Naive thymus-derived CD4-positive, alpha-beta T cell (primary cell): ENCODE data around the gene SESN1. TPM values are rescaled to one million over a fixed set of nuclear protein-coding genes. Genes with fewer than 3 reads are reported as not detected.

Experiments
- ATAC-seq: fragments of 150-1000 bp; cut with Tn5 transposase; 2 replicates; pipeline ENCODE4 v1.10.0; 2021; ENCODE audit warnings: mild to moderate bottlenecking, moderate library complexity
- CTCF ChIA-PET: fragments of 350-600 bp; sonication (Branson Sonifier 250); formaldehyde crosslinking; loops from one replicate; lab custom pipeline; 2021; ENCODE audit warnings: antibody characterized with exemption; lab: Charles Lee
- POLR2A ChIA-PET: fragments of 350-600 bp; sonication (Branson Sonifier 250); formaldehyde crosslinking; loops from one replicate; lab custom pipeline; 2021; ENCODE audit warnings: antibody characterized with exemption, inconsistent platforms; lab: Charles Lee
- DNase-seq, 9 donors: peaks; one replicate each; pipeline versions ENCODE4 v3.0.0 to v3.0.0-alpha.2; 2020 to 2022; ENCODE audit warnings: mixed read lengths in 1 of 9
- H3K27ac ChIP-seq: one replicate; pipeline ENCODE4 v1.7.0; 2013; ENCODE audit warnings: mild to moderate bottlenecking, low read depth, low read length, moderate library complexity
- H3K27me3 ChIP-seq, 2 donors: one replicate each; pipeline ENCODE4 v1.7.0; 2013; ENCODE audit warnings: low read length in 2 of 2, mild to moderate bottlenecking in 2 of 2, moderate library complexity in 2 of 2; ENCODE audit not compliant: control insufficient read depth in 2 of 2, insufficient read depth in 2 of 2
- H3K36me3 ChIP-seq, 3 experiments: 1 replicate in 2 of 3; 2 replicates in 1 of 3; pipeline ENCODE4 v1.7.0; 2013; ENCODE audit warnings: low read length in 3 of 3, mild to moderate bottlenecking in 3 of 3, moderate library complexity in 1 of 3; ENCODE audit not compliant: insufficient read depth in 3 of 3, control insufficient read depth in 2 of 3
- H3K4me1 ChIP-seq, 2 donors: one replicate each; pipeline ENCODE4 v1.7.0; 2013; ENCODE audit warnings: low read length in 2 of 2, mild to moderate bottlenecking in 2 of 2, moderate library complexity in 1 of 2; ENCODE audit not compliant: control insufficient read depth in 2 of 2, insufficient read depth in 2 of 2
- H3K4me3 ChIP-seq: 2 replicates; pipeline ENCODE4 v1.7.0; 2013; ENCODE audit warnings: mild to moderate bottlenecking, low read length
- H3K9me3 ChIP-seq, 3 experiments: 1 replicate in 2 of 3; 2 replicates in 1 of 3; pipeline ENCODE4 v1.7.0; 2013; ENCODE audit warnings: low read length in 3 of 3; ENCODE audit not compliant: control insufficient read depth in 2 of 3
- H3K27ac Mint-ChIP-seq, 9 donors: one replicate each; pipeline ENCODE4 v1.8.0; 2020 to 2022; ENCODE audit warnings: mixed read lengths in 9 of 9, mild to moderate bottlenecking in 8 of 9, moderate library complexity in 5 of 9, inconsistent platforms in 2 of 9
- H3K27me3 Mint-ChIP-seq, 5 donors: one replicate each; pipeline ENCODE4 v1.8.0; 2021 to 2022; ENCODE audit warnings: mixed read lengths in 5 of 5, mild to moderate bottlenecking in 1 of 5
- H3K36me3 Mint-ChIP-seq, 5 donors: one replicate each; pipeline ENCODE4 v1.8.0; 2020 to 2022; ENCODE audit warnings: mixed read lengths in 5 of 5, mild to moderate bottlenecking in 3 of 5, inconsistent platforms in 1 of 5
- H3K4me1 Mint-ChIP-seq, 7 donors: one replicate each; pipeline ENCODE4 v1.8.0; 2020 to 2022; ENCODE audit warnings: mixed read lengths in 7 of 7, mild to moderate bottlenecking in 3 of 7, inconsistent platforms in 1 of 7
- H3K4me3 Mint-ChIP-seq, 10 donors: one replicate each; pipeline ENCODE4 v1.8.0; 2020 to 2022; ENCODE audit warnings: mild to moderate bottlenecking in 10 of 10, mixed read lengths in 10 of 10, moderate library complexity in 6 of 10, inconsistent platforms in 2 of 10
- H3K9me3 Mint-ChIP-seq, 11 donors: one replicate each; pipeline ENCODE4 v1.8.0; 2020 to 2022; ENCODE audit warnings: mixed read lengths in 11 of 11, mild to moderate bottlenecking in 4 of 11, inconsistent platforms in 1 of 11, moderate library complexity in 1 of 11
- intact Hi-C, 2 donors: fragments of 100-400 bp; cut with micrococcal nuclease; formaldehyde crosslinking; loops; one replicate each; pipeline ENCODE4 v1.15.1; 2023
- polyA plus RNA-seq, 2 donors: library from polyadenylated mRNA; unstranded; fragments of 300-500 nt; fragmentation: Illumina TruSeq; gene quantifications; one replicate each; pipeline ENCODE4 v1.2.3, GENCODE V29; 2021
- total RNA-seq, 6 experiments: library from RNA in 5 of 6; stranded (reverse) in 5 of 6; gene quantifications; 1 replicate in 5 of 6; 2 replicates in 1 of 6; pipeline ENCODE4 v1.2.3 and lab custom pipeline; 2021 to 2026

The SESN1 gene
- total and polyA plus RNA-seq, 7 experiments from 2014 or later = 16.5 to 61.8 (median 37.2) TPM

DNA sequence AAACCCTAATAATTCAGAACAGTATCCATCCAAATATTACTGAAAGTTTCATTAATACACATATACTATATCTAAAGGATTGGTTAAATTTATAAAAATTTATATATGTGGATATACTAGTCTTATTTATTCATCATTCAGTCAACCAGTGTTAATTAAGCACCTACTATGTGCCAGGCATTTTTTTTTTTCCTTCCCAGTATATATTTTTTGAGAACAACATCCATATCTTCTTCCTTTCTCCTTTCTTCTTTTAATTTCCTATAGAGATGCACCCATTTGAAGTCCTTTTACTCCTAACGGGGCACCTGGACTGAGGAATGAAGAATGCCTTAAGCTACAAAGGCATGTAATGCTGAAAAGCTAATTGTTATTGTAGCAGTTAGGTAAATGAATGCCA lies 72.8 kb downstream of the SESN1 start:
- intact Hi-C loops = loop anchor here in 1 of 2 donors (1.0 to 2.0 kb wide), 3 partner anchors 8 to 13 kb away; no protein-coding TSS in a partner anchor
- DNase-seq = no peak
- peak overlapping the region in 3 of 9 donors; percentile 17 to 82 (median 67) for H3K27ac Mint-ChIP-seq
- peaks cover 4 to 63% (median 58%) of the 10 kb centered on the region in 7 donors for H3K4me1 Mint-ChIP-seq
- H3K27me3 Mint-ChIP-seq = peaks cover 0 to 3% (median 0%) of the 10 kb centered on the region in 5 donors
- H3K36me3 Mint-ChIP-seq = peaks cover 0 to 4% (median 0%) of the 10 kb centered on the region in 5 donors
- no peaks in the 10 kb centered on the region for H3K27me3 ChIP-seq
- H3K36me3 ChIP-seq = no peaks in the 10 kb centered on the region
- ChIA-PET CTCF (no interaction called here), POLR2A (interaction anchor here (0.6 to 1.1 kb wide), 5 partner anchors 10 to 1228 kb away, joined by 3 to 7 read pairs (median 4); no protein-coding TSS in a partner anchor)
- H3K4me1 ChIP-seq = peaks cover 16 to 53% of the 10 kb centered on the region in 2 donors
- H3K9me3 ChIP-seq = no peaks in the 10 kb centered on the region
- H3K9me3 Mint-ChIP-seq = no peaks in the 10 kb centered on the region
- H3K4me3 ChIP-seq = no peak overlapping the region
- no peak overlapping the region for H3K27ac ChIP-seq
- no peak for ATAC-seq
- H3K4me3 Mint-ChIP-seq = no peak overlapping the region

DNA sequence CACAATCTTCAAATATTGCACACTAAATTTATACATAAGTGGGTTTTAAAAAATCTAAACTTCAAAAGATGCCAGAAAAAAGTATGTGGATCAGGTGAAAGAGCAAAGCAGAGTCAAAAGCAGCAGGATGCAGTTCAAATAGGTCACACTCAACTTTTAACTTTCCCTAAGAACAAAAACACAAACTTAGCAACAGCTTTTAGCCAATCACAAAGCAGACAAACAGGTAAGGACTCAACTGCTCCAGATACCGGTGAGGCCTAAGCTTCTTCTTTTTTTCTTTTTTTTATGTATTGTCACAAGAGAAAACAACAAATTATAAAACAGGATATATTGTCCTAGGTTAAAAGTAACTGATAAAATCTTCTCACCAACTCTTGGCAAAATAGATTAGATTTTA lies 74.7 kb downstream of the SESN1 start:
- Histone ChIP-seq H3K4me1 (peaks cover 11 to 42% of the 10 kb centered on the region in 2 donors), H3K27ac (peak overlapping the region; percentile 32), H3K4me3 (no peak overlapping the region), H3K27me3 (no peaks in the 10 kb centered on the region), H3K36me3 (no peaks in the 10 kb centered on the region), H3K9me3 (no peaks in the 10 kb centered on the region)
- H3K27ac Mint-ChIP-seq = peak overlapping the region in 8 of 9 donors; percentile 40 to 87 (median 77)
- ChIA-PET POLR2A (interaction anchor here (3.3 kb wide), 1 partner anchor 11 kb away, joined by 22 read pairs; no protein-coding TSS in a partner anchor), CTCF (no interaction called here)
- ATAC-seq (peak; percentile 92), DNase-seq (peak in 7 of 9 donors; percentile 35 to 75 (median 47))
- no peaks in the 10 kb centered on the region for H3K36me3 Mint-ChIP-seq
- no peaks in the 10 kb centered on the region for H3K9me3 Mint-ChIP-seq
- peak overlapping the region in 7 of 10 donors; percentile 14 to 63 (median 52) for H3K4me3 Mint-ChIP-seq
- intact Hi-C loops = loop anchor here in 1 of 2 donors (10.0 kb wide), 1 partner anchor 1855 kb away; the partner anchor contains the start of gene AMD1
- H3K4me1 Mint-ChIP-seq = peaks cover 0 to 65% (median 60%) of the 10 kb centered on the region in 7 donors
- H3K27me3 Mint-ChIP-seq = peaks cover 0 to 9% (median 0%) of the 10 kb centered on the region in 5 donors

DNA sequence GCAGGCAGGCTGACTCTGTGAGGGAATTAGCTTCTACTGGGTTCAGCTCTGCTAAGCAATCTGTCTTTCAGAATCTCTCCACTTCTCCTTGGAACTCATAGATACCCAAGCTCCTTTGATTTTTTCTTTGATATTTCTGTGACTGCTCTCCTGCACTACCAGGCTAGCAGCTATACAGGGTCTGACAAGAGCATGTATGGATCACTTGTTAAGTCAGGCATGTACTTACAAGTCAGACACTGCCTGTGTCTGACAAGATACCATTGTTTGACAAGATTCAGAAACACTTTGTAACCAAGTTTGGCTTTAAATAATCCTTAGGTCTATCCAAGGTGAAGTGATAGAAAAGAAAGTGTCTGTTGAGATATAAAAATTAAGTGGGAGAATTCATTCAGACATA lies 79.5 kb downstream of the SESN1 start:
- peaks cover 0 to 9% (median 0%) of the 10 kb centered on the region in 5 donors for H3K27me3 Mint-ChIP-seq
- DNase-seq = peak in 1 of 9 donors; percentile 11

DNA sequence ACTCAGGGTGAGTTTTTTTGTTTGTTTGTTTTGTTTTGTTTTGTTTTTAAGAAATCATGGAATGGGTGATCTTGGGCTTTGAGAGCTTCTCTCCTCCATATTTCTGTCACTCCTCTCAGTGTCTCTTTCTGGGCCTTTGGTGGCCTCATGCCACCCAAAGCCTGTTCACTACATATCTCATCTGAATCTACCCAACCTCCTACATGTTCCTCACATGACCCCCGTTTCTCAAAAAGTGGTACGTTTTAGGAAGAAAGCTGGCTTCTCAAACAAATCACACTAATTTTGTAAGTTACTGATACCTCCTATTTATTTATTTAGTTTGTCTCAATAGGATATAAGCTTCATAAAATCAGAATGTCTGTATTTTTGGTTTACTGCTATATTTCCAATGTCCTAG lies 80.0 kb downstream of the SESN1 start:
- peak overlapping the region; percentile 63 for H3K27ac ChIP-seq
- Mint-ChIP-seq H3K27me3 (peaks cover 0 to 9% (median 0%) of the 10 kb centered on the region in 5 donors), H3K36me3 (peaks cover 0 to 2% (median 0%) of the 10 kb centered on the region in 5 donors), H3K9me3 (peaks cover 0 to 1% (median 0%) of the 10 kb centered on the region in 11 donors), H3K4me1 (peaks cover 24 to 77% (median 65%) of the 10 kb centered on the region in 7 donors), H3K27ac (peak overlapping the region in 8 of 9 donors; percentile 78 to 90 (median 87)), H3K4me3 (peak overlapping the region in 7 of 10 donors; percentile 12 to 70 (median 52))
- ATAC-seq (no peak), DNase-seq (no peak)
- no peaks in the 10 kb centered on the region for H3K9me3 ChIP-seq
- CTCF ChIA-PET = interaction anchor here (1.2 to 8.4 kb wide), 4 partner anchors 16 to 58 kb away, joined by 3 to 57 read pairs (median 6); no protein-coding TSS in a partner anchor
- no peak overlapping the region for H3K4me3 ChIP-seq
- no peaks in the 10 kb centered on the region for H3K36me3 ChIP-seq
- intact Hi-C loops = loop anchor here in 1 of 2 donors (1.0 to 10.0 kb wide), 3 partner anchors 8 to 1860 kb away; partner anchors contain the start of gene AMD1
- POLR2A ChIA-PET = interaction anchor here (0.7 to 1.1 kb wide), 7 partner anchors 14 to 80 kb away, joined by 3 to 6 read pairs (median 3); partner anchors contain the start of genes CEP57L1 and SESN1
- H3K27me3 ChIP-seq = no peaks in the 10 kb centered on the region
- peaks cover 10 to 43% of the 10 kb centered on the region in 2 donors for H3K4me1 ChIP-seq

More for the DNA sequence above, 79.5 kb downstream of the SESN1 start:
- H3K4me1 ChIP-seq = peaks cover 15 to 49% of the 10 kb centered on the region in 2 donors
- H3K9me3 ChIP-seq = no peaks in the 10 kb centered on the region
- H3K4me3 ChIP-seq = no peak overlapping the region
- ATAC-seq = no peak
- peak overlapping the region; percentile 63 for H3K27ac ChIP-seq
- Mint-ChIP-seq H3K4me1 (peaks cover 19 to 77% (median 70%) of the 10 kb centered on the region in 7 donors), H3K9me3 (peaks cover 0 to 1% (median 0%) of the 10 kb centered on the region in 11 donors), H3K4me3 (peak overlapping the region in 6 of 10 donors; percentile 16 to 70 (median 29)), H3K36me3 (peaks cover 0 to 2% (median 0%) of the 10 kb centered on the region in 5 donors), H3K27ac (peak overlapping the region in 8 of 9 donors; percentile 10 to 90 (median 84))
- no peaks in the 10 kb centered on the region for H3K27me3 ChIP-seq
- ChIA-PET POLR2A (interaction anchor here (0.7 to 1.1 kb wide), 6 partner anchors 13 to 80 kb away, joined by 3 to 5 read pairs (median 3); partner anchors contain the start of genes CEP57L1 and SESN1), CTCF (interaction anchor here (1.2 to 8.4 kb wide), 2 partner anchors 16 to 57 kb away, joined by 5 to 57 read pairs; no protein-coding TSS in a partner anchor)
- H3K36me3 ChIP-seq = no peaks in the 10 kb centered on the region
- intact Hi-C loops = loop anchor here in 1 of 2 donors (10.0 kb wide), 1 partner anchor 1860 kb away; the partner anchor contains the start of gene AMD1

DNA sequence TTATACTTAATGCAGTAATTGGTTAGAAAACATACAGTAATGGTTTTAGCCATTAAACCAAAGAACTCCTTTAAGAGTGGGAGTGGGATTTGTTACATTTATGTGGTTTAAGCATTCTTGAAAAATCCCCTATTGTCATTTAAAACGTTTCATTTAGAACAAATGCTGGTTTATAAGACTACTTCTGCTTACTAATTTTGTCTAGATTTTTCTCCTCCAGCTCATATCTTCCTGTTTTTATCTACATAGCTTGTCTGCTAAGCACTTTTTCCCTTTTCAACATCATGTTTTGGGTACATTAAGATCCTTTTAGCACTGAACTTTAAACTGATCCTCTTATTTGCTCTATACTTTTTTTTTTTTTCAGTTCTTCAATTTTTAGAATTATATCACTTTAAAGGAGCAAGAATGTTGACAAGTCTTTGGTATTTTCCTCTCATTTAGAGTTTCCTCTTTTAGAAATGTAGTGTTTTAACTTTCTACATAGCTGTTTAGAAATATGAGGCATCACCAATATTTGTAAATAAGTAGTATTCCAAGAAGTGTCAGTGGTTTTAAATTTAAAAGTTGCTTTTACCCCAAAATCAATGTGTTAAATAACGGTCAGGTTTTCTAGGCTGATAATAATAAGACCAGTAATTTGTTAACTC lies 80.9 kb downstream of the SESN1 start:
- POLR2A ChIA-PET = interaction anchor here (0.6 to 6.1 kb wide), 6 partner anchors 46 to 188 kb away, joined by 3 to 67 read pairs (median 4); no protein-coding TSS in a partner anchor
- H3K27me3 ChIP-seq = no peaks in the 10 kb centered on the region
- Mint-ChIP-seq H3K9me3 (peaks cover 0 to 1% (median 0%) of the 10 kb centered on the region in 11 donors), H3K4me3 (peak overlapping the region in 8 of 10 donors; percentile 14 to 77 (median 52)), H3K4me1 (peaks cover 25 to 69% (median 57%) of the 10 kb centered on the region in 7 donors), H3K36me3 (peaks cover 0 to 2% (median 0%) of the 10 kb centered on the region in 5 donors), H3K27me3 (peaks cover 0 to 9% (median 0%) of the 10 kb centered on the region in 5 donors), H3K27ac (peak overlapping the region in 8 of 9 donors; percentile 78 to 92 (median 88))
- peaks cover 0 to 5% (median 0%) of the 10 kb centered on the region in 3 experiments for H3K36me3 ChIP-seq
- intact Hi-C loops = loop anchor here in 1 of 2 donors (1.0 to 10.0 kb wide), 3 partner anchors 8 to 1861 kb away; partner anchors contain the start of gene AMD1
- peak in 3 of 9 donors; percentile 9 to 24 (median 11) for DNase-seq
- H3K9me3 ChIP-seq = no peaks in the 10 kb centered on the region
- H3K4me1 ChIP-seq = peaks cover 4 to 37% of the 10 kb centered on the region in 2 donors
- H3K27ac ChIP-seq = peak overlapping the region; percentile 63
- CTCF ChIA-PET = interaction anchor here (1.3 to 8.4 kb wide), 3 partner anchors 23 to 59 kb away, joined by 3 to 57 read pairs (median 6); no protein-coding TSS in a partner anchor
- ATAC-seq = no peak
- no peak overlapping the region for H3K4me3 ChIP-seq
